Measurements from ENCODE around the gene BOK.

DNA sequence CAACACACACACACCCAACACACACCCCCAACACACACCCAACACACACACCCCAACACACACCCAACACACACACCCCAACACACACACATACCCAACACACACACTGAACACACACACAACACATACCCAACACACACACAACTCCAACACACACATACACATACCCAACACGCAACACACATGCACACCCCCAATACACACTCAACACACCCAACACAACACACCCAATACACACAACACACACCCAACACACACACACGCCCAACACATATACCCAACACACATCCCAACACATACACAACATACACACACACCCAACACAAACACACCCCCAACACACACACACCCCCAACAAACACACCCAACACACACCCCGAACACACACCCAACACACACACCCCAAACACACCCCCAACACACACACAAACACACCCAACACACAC, 42.0 kb upstream of the BOK start:
- TF ChIP-seq EZH2 (IDR thresholded peaks at IDR 0.05; ENCODE audit: low read length, unreplicated experiment) (no peak), EZH2phosphoT487 (IDR thresholded peaks at IDR 0.05; ENCODE audit: borderline replicate concordance, low read length) (no peak)
- TF ChIP-seq, protein P1, sequence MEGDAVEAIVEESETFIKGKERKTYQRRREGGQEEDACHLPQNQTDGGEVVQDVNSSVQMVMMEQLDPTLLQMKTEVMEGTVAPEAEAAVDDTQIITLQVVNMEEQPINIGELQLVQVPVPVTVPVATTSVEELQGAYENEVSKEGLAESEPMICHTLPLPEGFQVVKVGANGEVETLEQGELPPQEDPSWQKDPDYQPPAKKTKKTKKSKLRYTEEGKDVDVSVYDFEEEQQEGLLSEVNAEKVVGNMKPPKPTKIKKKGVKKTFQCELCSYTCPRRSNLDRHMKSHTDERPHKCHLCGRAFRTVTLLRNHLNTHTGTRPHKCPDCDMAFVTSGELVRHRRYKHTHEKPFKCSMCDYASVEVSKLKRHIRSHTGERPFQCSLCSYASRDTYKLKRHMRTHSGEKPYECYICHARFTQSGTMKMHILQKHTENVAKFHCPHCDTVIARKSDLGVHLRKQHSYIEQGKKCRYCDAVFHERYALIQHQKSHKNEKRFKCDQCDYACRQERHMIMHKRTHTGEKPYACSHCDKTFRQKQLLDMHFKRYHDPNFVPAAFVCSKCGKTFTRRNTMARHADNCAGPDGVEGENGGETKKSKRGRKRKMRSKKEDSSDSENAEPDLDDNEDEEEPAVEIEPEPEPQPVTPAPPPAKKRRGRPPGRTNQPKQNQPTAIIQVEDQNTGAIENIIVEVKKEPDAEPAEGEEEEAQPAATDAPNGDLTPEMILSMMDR (conservative IDR thresholded peaks at IDR 0.05; ENCODE audit: low read depth, low read length) = no peak

All from PC-3 (cell line).